Measurements from ENCODE around the gene FGFR2.

DNA sequence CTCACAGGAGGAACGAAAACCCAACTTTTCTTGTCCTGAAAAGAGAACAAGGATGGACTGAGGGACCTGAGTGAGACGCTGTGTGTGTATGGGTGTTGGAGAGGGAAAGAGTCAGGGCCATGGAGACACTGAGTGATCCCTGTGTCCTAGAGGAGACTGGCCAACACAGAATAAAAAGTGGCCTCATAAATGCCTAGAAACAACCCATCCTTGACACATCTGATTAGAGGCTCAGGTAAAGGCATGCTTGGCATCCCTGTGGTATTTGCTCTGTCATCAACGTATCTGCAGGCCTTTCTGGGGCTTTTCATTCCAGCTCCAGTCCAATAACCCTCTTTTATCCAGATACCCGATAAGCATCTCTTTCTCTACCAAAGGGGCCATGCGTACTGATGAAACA lies 86.3 kb downstream of the FGFR2 start:
- TF ChIP-seq ARNTL (CRISPR knock-in tag; IDR thresholded peaks at IDR 0.05; ENCODE audit: borderline replicate concordance, low read depth): no peak
- TF ChIP-seq SNAI2 (CRISPR knock-in tag; IDR thresholded peaks at IDR 0.05): no peak
- TF ChIP-seq ESRRG (CRISPR knock-in tag; IDR thresholded peaks at IDR 0.05): no peak
- no peak for TF ChIP-seq ZFP3 (CRISPR knock-in tag; IDR thresholded peaks at IDR 0.05)
- TF ChIP-seq, protein P1, sequence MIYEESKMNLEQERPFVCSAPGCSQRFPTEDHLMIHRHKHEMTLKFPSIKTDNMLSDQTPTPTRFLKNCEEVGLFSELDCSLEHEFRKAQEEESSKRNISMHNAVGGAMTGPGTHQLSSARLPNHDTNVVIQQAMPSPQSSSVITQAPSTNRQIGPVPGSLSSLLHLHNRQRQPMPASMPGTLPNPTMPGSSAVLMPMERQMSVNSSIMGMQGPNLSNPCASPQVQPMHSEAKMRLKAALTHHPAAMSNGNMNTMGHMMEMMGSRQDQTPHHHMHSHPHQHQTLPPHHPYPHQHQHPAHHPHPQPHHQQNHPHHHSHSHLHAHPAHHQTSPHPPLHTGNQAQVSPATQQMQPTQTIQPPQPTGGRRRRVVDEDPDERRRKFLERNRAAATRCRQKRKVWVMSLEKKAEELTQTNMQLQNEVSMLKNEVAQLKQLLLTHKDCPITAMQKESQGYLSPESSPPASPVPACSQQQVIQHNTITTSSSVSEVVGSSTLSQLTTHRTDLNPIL (CRISPR knock-in tag; IDR thresholded peaks at IDR 0.05; ENCODE audit: low read depth): no peak
- no peak for TF ChIP-seq PPARA (CRISPR knock-in tag; IDR thresholded peaks at IDR 0.05; ENCODE audit: borderline replicate concordance)
- TF ChIP-seq ZFP30 (CRISPR knock-in tag; IDR thresholded peaks at IDR 0.05): no peak
- TF ChIP-seq, protein P2, sequence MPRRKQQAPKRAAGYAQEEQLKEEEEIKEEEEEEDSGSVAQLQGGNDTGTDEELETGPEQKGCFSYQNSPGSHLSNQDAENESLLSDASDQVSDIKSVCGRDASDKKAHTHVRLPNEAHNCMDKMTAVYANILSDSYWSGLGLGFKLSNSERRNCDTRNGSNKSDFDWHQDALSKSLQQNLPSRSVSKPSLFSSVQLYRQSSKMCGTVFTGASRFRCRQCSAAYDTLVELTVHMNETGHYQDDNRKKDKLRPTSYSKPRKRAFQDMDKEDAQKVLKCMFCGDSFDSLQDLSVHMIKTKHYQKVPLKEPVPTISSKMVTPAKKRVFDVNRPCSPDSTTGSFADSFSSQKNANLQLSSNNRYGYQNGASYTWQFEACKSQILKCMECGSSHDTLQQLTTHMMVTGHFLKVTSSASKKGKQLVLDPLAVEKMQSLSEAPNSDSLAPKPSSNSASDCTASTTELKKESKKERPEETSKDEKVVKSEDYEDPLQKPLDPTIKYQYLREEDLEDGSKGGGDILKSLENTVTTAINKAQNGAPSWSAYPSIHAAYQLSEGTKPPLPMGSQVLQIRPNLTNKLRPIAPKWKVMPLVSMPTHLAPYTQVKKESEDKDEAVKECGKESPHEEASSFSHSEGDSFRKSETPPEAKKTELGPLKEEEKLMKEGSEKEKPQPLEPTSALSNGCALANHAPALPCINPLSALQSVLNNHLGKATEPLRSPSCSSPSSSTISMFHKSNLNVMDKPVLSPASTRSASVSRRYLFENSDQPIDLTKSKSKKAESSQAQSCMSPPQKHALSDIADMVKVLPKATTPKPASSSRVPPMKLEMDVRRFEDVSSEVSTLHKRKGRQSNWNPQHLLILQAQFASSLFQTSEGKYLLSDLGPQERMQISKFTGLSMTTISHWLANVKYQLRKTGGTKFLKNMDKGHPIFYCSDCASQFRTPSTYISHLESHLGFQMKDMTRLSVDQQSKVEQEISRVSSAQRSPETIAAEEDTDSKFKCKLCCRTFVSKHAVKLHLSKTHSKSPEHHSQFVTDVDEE (CRISPR knock-in tag; IDR thresholded peaks at IDR 0.05): no peak
- no peak for TF ChIP-seq ISL1 (CRISPR knock-in tag; IDR thresholded peaks at IDR 0.05)
- no peak for TF ChIP-seq TCF4 (CRISPR knock-in tag; IDR thresholded peaks at IDR 0.05; ENCODE audit: borderline replicate concordance)
- TF ChIP-seq, protein P3, sequence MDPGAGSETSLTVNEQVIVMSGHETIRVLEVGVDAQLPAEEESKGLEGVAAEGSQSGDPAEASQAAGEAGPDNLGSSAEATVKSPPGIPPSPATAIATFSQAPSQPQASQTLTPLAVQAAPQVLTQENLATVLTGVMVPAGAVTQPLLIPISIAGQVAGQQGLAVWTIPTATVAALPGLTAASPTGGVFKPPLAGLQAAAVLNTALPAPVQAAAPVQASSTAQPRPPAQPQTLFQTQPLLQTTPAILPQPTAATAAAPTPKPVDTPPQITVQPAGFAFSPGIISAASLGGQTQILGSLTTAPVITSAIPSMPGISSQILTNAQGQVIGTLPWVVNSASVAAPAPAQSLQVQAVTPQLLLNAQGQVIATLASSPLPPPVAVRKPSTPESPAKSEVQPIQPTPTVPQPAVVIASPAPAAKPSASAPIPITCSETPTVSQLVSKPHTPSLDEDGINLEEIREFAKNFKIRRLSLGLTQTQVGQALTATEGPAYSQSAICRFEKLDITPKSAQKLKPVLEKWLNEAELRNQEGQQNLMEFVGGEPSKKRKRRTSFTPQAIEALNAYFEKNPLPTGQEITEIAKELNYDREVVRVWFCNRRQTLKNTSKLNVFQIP (CRISPR knock-in tag; IDR thresholded peaks at IDR 0.05; ENCODE audit: borderline replicate concordance, low read depth): no peak
- no peak for TF ChIP-seq BACH2 (CRISPR knock-in tag; IDR thresholded peaks at IDR 0.05; ENCODE audit: borderline replicate concordance)
- TF ChIP-seq, protein P4, sequence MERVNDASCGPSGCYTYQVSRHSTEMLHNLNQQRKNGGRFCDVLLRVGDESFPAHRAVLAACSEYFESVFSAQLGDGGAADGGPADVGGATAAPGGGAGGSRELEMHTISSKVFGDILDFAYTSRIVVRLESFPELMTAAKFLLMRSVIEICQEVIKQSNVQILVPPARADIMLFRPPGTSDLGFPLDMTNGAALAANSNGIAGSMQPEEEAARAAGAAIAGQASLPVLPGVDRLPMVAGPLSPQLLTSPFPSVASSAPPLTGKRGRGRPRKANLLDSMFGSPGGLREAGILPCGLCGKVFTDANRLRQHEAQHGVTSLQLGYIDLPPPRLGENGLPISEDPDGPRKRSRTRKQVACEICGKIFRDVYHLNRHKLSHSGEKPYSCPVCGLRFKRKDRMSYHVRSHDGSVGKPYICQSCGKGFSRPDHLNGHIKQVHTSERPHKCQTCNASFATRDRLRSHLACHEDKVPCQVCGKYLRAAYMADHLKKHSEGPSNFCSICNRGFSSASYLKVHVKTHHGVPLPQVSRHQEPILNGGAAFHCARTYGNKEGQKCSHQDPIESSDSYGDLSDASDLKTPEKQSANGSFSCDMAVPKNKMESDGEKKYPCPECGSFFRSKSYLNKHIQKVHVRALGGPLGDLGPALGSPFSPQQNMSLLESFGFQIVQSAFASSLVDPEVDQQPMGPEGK (CRISPR knock-in tag; IDR thresholded peaks at IDR 0.05; ENCODE audit: borderline replicate concordance): no peak
- no peak for TF ChIP-seq OSR1 (CRISPR knock-in tag; IDR thresholded peaks at IDR 0.05)

All from SK-N-SH treated with all-trans-retinoic acid at 6 μM for 48 hours (cell line).